GM21786 (cell line): ENCODE results near the gene CHAF1B.
"Not testable (repeated sequence)": the region's sequence is repeated elsewhere in the genome, so short reads cannot be mapped to it uniquely, and the experiment has no call there.

ENCODE experiments used
- ATAC-seq: cut with Tn5 transposase; IDR thresholded peaks from one replicate; pipeline ENCODE4 v1.9.1; 2021; ENCODE audit not compliant: unreplicated experiment

CHAF1B gene

DNA sequence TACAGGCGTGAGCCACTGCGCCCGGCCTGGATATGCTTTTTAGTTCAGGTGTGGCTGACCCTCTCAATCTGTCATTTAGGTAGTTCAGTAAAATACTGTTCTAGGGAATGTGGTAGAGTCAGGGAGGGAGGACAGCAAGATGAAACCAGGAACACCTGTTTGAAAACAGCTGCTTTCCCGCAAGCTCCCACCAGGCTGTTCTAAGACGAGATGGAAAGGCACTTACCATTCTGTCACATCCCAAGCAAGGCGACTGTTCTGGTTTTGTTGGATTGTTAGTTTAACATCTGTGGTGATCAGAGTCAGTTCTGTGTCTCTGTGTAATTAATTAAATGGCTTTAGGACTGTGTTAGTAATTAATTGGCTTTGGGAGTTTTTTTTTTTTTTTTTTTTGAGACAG is 2.9 kb downstream of the CHAF1B start:
- ATAC-seq = no peak

DNA sequence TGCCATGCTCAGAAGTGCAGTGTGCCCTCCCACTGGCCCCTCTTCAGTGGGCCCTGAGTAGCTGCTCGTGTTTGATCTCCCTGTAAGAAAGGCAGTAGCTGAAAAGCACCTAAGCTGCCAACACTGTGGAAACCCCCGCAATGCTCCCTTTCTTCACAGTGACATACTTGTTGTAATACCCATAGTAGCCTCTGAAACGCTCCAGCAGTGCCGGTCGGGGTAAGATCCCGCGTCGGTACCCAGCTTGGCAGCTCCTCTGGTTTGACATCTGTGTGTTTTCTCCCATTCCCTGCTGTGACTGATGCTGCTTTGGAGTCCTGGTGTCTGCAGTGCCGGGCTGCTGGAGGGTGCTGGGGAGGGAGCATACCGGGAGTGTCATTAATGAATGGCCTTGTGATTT is 3.6 kb downstream of the CHAF1B start:
- no peak for ATAC-seq

GRCh38 chr21:36391649-36392048 is 6.5 kb downstream of the CHAF1B start:
- ATAC-seq = not testable (repeated sequence)

DNA sequence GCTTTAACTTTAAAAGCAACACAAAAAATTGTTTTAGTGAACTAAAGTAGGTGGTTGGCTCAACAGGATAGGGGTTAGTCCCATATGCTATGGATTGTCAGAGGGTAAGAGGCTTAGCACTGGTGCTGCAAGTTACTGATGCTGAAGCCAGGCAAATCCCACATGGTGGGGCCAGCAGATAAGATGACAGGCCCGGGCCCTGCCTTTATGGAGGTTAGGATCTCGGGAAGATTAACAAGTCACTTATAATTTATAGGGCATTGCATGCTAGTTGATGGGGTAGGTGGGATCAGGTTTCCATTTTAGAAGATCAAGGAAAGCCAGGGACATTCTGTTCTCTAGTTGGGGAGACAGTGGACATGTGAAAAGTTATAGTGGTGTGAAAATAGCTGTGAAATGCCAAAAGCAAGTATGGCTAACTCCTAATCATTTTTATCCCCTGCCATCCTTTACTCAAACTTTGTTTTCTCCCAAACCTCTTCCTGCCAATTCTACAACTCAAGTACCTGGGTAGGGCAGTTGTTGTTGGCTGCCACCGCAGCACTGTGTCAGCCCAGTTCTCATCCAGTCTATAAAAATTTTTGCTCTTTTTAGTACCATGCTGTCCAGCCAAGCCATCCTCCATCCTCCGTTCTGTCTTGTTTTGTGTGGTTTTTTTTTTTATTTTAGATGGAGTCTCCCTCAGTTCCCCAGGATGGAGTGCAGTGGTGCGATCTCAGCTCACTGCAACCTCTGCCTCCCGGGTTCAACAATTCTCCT is 10.3 kb downstream of the CHAF1B start:
- ATAC-seq = no peak

GRCh38 chr21:36396325-36396724 is 11.1 kb downstream of the CHAF1B start:
- ATAC-seq = no peak

DNA sequence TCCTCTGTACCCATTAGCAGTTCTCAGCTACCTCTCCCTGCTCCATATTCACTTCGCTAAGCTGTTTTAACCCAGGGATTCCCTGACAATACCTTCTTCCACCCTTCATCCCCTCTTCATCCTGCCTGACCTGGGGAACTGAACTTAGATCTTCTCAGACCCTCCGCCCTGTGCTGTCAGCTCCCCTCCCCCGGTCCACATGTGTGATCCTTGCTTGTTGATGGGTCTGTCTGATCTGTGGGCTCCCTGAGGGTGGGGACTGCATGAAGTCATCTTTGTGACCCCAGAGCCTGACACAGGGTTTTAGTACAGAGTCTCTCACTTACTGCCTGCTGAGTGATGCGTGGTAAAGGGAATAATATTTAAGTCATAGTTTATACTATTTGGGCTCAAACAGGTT is 11.8 kb downstream of the CHAF1B start:
- ATAC-seq = no peak

- ATAC-seq = no peak
These were observed 12.4 kb downstream of the CHAF1B start for GRCh38 chr21:36397606-36398005.

DNA sequence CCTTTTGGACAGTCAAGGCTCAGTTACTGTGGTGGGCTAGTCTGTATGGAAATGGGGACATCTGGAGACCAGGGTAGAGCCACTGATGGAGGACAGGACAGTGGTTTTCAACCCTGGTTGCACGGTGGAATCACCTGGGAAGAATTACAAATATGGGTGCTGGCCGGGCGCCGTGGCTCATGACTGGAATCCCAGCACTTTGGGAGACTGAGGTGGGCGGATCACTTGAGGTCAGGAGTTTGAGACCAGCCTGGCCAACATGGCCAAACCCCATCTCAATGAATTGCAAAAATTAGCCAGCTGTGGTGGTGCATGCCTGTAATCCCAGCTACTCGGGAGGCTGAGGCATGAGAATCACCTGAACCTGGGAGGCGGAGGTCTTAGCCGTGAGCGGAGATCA is 14.5 kb downstream of the CHAF1B start:
- not testable (repeated sequence) for ATAC-seq

- ATAC-seq = no peak
These were observed 15.5 kb downstream of the CHAF1B start for GRCh38 chr21:36400719-36401118.

DNA sequence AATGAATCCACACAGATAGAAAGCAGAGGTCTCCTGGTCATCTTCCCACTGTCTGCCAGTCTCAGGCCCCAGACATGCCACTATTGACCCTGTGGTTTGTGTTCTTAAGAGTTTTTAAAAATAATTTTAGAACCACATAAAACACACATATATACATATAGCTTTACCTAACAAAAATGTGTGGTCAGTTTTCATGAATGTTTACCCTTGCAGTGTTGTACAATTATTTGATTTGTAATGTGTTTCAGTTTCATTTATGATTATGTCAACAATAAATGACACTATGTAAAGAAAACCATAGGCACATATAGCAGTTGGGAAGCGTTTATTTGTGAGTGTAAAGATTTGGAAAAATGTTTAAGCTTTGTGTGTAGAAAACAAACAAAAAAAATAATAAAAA is 17.1 kb downstream of the CHAF1B start:
- no peak for ATAC-seq

GRCh38 chr21:36403713-36404112 is 18.5 kb downstream of the CHAF1B start:
- no peak for ATAC-seq

- ATAC-seq = no peak
These were observed 23.4 kb downstream of the CHAF1B start for GRCh38 chr21:36408568-36408967.

DNA sequence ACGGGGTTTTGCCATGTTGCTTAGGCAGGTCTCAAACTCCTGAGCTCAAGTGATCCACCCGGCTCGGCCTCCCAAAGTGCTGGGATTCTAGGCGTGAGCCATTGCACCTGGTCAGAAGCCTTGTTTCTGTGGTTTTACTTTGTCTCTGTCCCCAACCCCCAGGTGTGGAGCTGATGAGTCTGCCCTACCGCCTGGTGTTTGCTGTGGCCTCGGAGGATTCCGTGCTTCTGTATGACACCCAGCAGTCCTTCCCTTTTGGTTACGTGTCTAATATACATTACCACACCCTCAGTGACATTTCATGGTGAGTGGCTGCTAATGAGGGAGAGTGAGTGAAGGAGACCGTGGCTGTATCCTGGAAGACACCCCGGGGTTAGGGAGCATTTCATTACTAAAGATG is 26.1 kb downstream of the CHAF1B start:
- no peak for ATAC-seq

DNA sequence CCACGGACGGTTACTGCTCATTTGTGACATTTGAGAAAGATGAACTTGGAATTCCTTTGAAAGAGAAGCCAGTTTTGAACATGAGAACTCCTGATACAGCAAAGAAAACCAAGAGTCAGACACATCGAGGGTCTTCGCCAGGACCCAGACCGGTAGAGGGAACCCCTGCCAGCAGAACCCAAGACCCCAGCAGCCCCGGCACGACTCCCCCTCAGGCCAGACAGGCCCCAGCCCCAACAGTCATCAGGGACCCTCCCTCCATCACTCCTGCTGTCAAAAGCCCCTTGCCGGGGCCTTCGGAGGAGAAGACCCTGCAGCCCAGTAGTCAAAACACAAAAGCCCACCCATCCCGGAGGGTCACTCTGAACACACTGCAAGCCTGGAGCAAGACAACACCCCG is 27.7 kb downstream of the CHAF1B start:
- no peak for ATAC-seq

GRCh38 chr21:36415375-36415774 is 30.2 kb downstream of the CHAF1B start:
- no peak for ATAC-seq

GRCh38 chr21:36419241-36419640 is 34.0 kb downstream of the CHAF1B start:
- ATAC-seq = no peak

GRCh38 chr21:36419996-36420395 is 34.8 kb downstream of the CHAF1B start:
- ATAC-seq = peak; percentile 74

DNA sequence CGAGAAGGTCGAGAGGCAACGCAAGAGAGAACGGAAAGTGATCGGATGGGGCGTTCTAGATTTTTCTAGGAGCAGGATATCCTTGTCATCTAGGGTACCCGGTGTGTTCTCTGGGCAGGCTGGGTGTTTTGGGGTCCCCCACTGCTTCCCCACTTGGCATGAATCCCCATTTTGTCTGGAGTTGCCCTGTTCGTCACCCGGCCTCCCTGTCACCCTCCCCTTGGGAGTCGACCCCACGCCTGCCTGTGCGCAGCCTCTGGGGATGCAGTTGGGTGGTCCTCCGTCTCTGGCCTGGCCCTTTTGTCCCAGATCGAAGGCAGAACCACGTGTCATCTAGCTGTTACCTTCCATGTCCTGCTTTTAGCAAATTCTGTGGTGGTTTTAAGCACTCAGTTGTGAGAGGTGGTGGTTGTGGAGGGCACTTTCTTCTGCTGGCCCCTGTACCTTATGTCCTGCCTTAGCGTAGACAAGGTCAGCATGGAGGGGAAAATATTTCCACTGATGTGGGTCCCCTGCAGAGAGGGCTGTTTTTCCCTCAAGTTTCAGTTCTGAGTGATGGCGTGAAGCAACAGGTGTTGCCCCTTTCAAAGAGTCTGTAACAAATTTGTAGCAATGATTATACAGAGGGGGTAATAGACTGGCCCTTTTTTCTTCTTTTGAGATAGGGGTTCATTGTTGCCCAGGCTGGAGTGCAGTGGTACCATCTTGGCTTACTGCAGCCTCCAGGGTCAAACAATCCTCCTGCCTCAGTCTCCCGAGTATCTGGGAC is 35.6 kb downstream of the CHAF1B start:
- ATAC-seq = no peak

GRCh38 chr21:36422279-36423098 is 37.3 kb downstream of the CHAF1B start:
- no peak for ATAC-seq

DNA sequence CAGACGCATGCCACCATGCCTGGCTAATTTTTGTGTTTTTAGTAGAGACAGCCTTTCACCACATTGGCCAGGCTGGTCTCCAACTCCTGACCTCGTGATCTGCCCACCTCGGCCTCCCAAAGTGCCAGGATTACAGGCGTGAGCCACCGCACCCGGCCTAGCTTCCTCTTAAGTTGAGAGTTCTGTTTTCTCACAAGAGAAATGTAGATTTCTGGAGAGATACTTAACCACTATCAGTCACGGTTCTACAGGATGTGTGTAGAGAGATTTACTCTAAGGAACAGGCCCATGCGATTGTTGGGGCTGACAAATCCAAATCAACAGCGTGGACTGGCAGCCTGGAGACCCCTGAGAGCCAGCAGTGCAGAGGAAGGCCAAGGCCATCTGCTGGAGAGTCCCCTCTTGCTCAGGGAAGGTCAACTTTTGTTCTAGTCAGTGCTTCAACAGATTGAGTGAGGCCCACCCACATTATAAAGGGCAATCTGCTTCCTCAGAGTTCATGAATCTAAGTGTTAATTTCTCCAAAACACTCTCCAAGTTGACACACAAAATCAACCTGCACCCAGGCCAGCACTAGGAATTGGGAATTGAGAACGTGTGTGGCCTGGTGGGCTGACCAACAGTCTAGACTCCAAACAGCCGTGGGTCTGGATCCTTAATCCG is 38.7 kb downstream of the CHAF1B start:
- no peak for ATAC-seq

- no peak for ATAC-seq
These were observed 39.4 kb downstream of the CHAF1B start for GRCh38 chr21:36424592-36424991.
